GM23338 (cell line): Measurements from ENCODE around the gene ZNF587. TPM values are rescaled to one million over a fixed set of nuclear protein-coding genes. Genes with fewer than 3 reads are reported as not detected.
"Not testable (repeated sequence)": the region's sequence is repeated elsewhere in the genome, so short reads cannot be mapped to it uniquely, and the experiment has no call there.

Experiments used
- ATAC-seq: fragments of 200-7000 bp; cut with Tn5 transposase; 3 replicates; pipeline ENCODE4 v1.9.1; 2020
- DNase-seq: peaks from one replicate; pipeline ENCODE4 v3.0.0-alpha.2; 2015; ENCODE audit warnings: low spot score
- H2AFZ ChIP-seq: fragments of 200-600 bp; sonication (generic); 2 replicates; pipeline ENCODE4 v1.8.0; 2016; ENCODE audit warnings: antibody characterized with exemption, mild to moderate bottlenecking, moderate library complexity
- H3F3A ChIP-seq: fragments of 200-600 bp; sonication (generic); replicated peaks from 2 replicates; pipeline ENCODE4 v1.8.0; 2017; ENCODE audit warnings: antibody characterized with exemption, mixed run types, low read depth
- H3K27ac ChIP-seq: fragments of 200-600 bp; sonication (generic); 2 replicates; pipeline ENCODE4 v1.6.1; 2016; ENCODE audit warnings: low read depth
- H3K27me3 ChIP-seq: fragments of 200-600 bp; sonication (generic); 2 replicates; pipeline ENCODE4 v1.8.0; 2016; ENCODE audit warnings: mild to moderate bottlenecking, mixed run types, moderate library complexity; ENCODE audit not compliant: insufficient read depth
- H3K36me3 ChIP-seq: fragments of 200-600 bp; sonication (generic); 2 replicates; pipeline ENCODE4 v1.8.0; 2016; ENCODE audit warnings: mild to moderate bottlenecking; ENCODE audit not compliant: insufficient read depth
- H3K4me1 ChIP-seq: fragments of 200-600 bp; sonication (generic); 2 replicates; pipeline ENCODE4 v1.8.0; 2016; ENCODE audit warnings: mild to moderate bottlenecking, moderate library complexity; ENCODE audit not compliant: insufficient read depth
- H3K4me2 ChIP-seq: fragments of 200-600 bp; sonication (generic); 2 replicates; pipeline ENCODE4 v1.7.1; 2017; ENCODE audit warnings: mixed run types
- H3K4me3 ChIP-seq: fragments of 200-600 bp; sonication (generic); 2 replicates; pipeline ENCODE4 v1.6.1; 2016; ENCODE audit warnings: mixed run types
- H3K79me2 ChIP-seq: fragments of 200-600 bp; sonication (generic); replicated peaks from 2 replicates; pipeline ENCODE4 v1.8.0; 2017; ENCODE audit warnings: mild to moderate bottlenecking; ENCODE audit not compliant: insufficient read depth
- H3K9me2 ChIP-seq: fragments of 200-600 bp; sonication (generic); 2 replicates; pipeline ENCODE4 v1.8.0; 2017; ENCODE audit not compliant: insufficient read depth
- H4K20me1 ChIP-seq: fragments of 200-600 bp; sonication (generic); replicated peaks from 2 replicates; pipeline ENCODE4 v1.8.0; 2017; ENCODE audit warnings: mild to moderate bottlenecking; ENCODE audit not compliant: insufficient read depth
- H3K27ac Mint-ChIP-seq: 2 replicates; pipeline ENCODE4 v1.8.0; 2020; ENCODE audit warnings: inconsistent platforms, mild to moderate bottlenecking, moderate library complexity, mixed read lengths
- H3K27me3 Mint-ChIP-seq: 3 replicates; pipeline ENCODE4 v1.8.0; 2022; ENCODE audit warnings: low read depth, mild to moderate bottlenecking, moderate library complexity, mixed read lengths, inconsistent platforms; ENCODE audit not compliant: insufficient read depth, poor library complexity
- H3K36me3 Mint-ChIP-seq: 3 replicates; pipeline ENCODE4 v1.8.0; 2021; ENCODE audit warnings: low read depth, mild to moderate bottlenecking, inconsistent platforms, moderate library complexity, mixed read lengths
- H3K4me1 Mint-ChIP-seq: 3 replicates; pipeline ENCODE4 v1.8.0; 2020; ENCODE audit warnings: mild to moderate bottlenecking, inconsistent platforms, mixed read lengths
- H3K4me3 Mint-ChIP-seq: 3 replicates; pipeline ENCODE4 v1.8.0; 2021; ENCODE audit warnings: moderate library complexity, mild to moderate bottlenecking, inconsistent platforms, mixed read lengths
- H3K9me3 Mint-ChIP-seq: 3 replicates; pipeline ENCODE4 v1.8.0; 2020; ENCODE audit warnings: moderate library complexity, mild to moderate bottlenecking, inconsistent platforms, mixed read lengths
- EZH2 ChIP-seq: fragments of 200-600 bp; sonication (generic); IDR thresholded peaks from one replicate; pipeline ENCODE4 v1.8.0; 2017; ENCODE audit warnings: antibody characterized with exemption, mild to moderate bottlenecking, low read depth; ENCODE audit not compliant: unreplicated experiment
- EZH2phosphoT487 ChIP-seq: fragments of 200-600 bp; sonication (generic); IDR thresholded peaks from one replicate; pipeline ENCODE4 v1.8.1; 2018; ENCODE audit warnings: antibody characterized with exemption; ENCODE audit not compliant: unreplicated experiment
- REST ChIP-seq: IDR thresholded peaks from one replicate; pipeline ENCODE4 v1.6.1; 2018; ENCODE audit warnings: antibody characterized with exemption; ENCODE audit not compliant: unreplicated experiment
- STAT1 ChIP-seq: IDR thresholded peaks from one replicate; pipeline ENCODE4 v1.6.1; 2016; ENCODE audit warnings: antibody characterized with exemption; ENCODE audit not compliant: unreplicated experiment
- polyA plus RNA-seq: library from polyadenylated mRNA; unstranded; fragments of >200 nt; fragmentation: Nextera tagmentation; extraction: Ambion mirVana; gene quantifications from 2 replicates; pipeline ENCODE4 v1.2.1, GENCODE V29; 2016
- total RNA-seq: library from RNA; depleted of rRNA; stranded (reverse); fragments of >200 nt; shearing (Covaris generic); gene quantifications from 2 replicates; pipeline ENCODE4 v1.2.3, GENCODE V29; 2014

The ZNF587 gene
- total and polyA plus RNA-seq, 2 experiments from 2014 or later, result 12.8 to 31.8 TPM

DNA sequence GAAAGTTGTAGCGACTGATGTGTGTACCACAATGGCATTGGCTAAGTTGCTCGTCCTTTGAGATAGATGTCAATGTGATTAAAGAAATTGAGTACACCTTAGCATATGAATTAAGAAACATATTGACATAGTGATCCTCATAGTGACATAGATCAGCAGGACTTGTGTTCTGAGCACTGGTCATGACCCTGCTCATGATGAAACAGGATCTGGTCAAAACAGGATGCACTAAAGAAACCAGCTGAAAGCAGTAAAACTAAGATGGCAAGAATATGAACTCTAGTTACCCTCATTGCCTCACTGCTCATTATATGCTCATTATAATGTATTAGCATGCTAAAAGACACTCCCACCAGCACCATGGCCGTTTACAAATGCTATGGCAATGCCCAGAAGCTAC lies 2.5 kb upstream of the ZNF587 start:
- DNase-seq, H3K4me3 ChIP-seq, ATAC-seq, H3K4me2 ChIP-seq, H3K4me3 Mint-ChIP-seq, H3K4me1 ChIP-seq, H3K27me3 Mint-ChIP-seq, H3K9me2 ChIP-seq, H2AFZ ChIP-seq, H3K27ac Mint-ChIP-seq, H3K9me3 Mint-ChIP-seq, H3K27me3 ChIP-seq: not testable (repeated sequence)
- peaks cover 57% of the 10 kb centered on the region for H3F3A ChIP-seq
- Mint-ChIP-seq H3K4me1 (peaks cover 16% of the 10 kb centered on the region), H3K36me3 (peaks cover 51% of the 10 kb centered on the region)
- peaks cover 14% of the 10 kb centered on the region for H3K36me3 ChIP-seq
- peaks cover 59% of the 10 kb centered on the region for H4K20me1 ChIP-seq
- peak overlapping the region; percentile 21; the same call in 1 of the 2 replicates for H3K27ac ChIP-seq
- peaks cover 77% of the 10 kb centered on the region for H3K79me2 ChIP-seq

DNA sequence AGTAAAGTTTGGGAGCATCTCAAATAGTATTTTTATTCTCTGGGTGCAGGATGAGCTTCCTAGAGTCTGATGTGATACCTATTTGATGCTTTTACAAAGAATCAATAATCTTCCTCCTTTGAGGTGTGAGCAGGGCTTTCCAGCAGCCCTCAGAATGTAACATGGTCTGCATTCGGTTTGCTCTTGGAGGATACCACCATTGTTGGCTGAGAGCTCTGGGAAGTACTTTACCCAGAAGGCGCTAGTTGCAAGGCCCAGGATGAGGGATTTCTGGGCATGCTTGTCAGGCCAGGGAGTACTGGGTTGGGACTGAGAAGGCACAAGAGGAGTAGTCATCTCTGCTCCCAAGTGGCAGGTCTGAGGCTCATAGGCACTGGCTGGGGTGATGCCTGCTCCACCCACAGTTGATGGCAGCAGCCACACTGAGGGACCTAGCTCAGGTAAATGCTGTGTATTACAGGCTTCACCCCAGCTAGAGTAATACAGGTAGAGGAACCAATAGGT lies 445 bp upstream of the ZNF587 start:
- ATAC-seq, result peak; percentile 52
- DNase-seq, result peak; percentile 40

GRCh38 chr19:57850553-57851017 lies 926 bp downstream of the ZNF587 start:
- Histone ChIP-seq H3K9me2 (no peaks in the 10 kb centered on the region), H2AFZ (no peak overlapping the region), H3K79me2 (peaks cover 71% of the 10 kb centered on the region), H4K20me1 (peaks cover 55% of the 10 kb centered on the region), H3F3A (peaks cover 48% of the 10 kb centered on the region), H3K4me3 (peak overlapping the region; percentile 73), H3K27me3 (no peaks in the 10 kb centered on the region), H3K4me1 (peaks cover 7% of the 10 kb centered on the region; the same call in 1 of the 2 replicates), H3K4me2 (peak overlapping the region; percentile 81), H3K27ac (peak overlapping the region; percentile 85), H3K36me3 (peaks cover 14% of the 10 kb centered on the region; the same call in 1 of the 2 replicates)
- H3K4me3 Mint-ChIP-seq, result peak overlapping the region; percentile 96
- TF ChIP-seq EZH2phosphoT487, result no peak
- TF ChIP-seq STAT1, result no peak
- no peak for TF ChIP-seq REST
- TF ChIP-seq EZH2, result no peak
- H3K4me1 Mint-ChIP-seq, result peaks cover 16% of the 10 kb centered on the region
- ATAC-seq (peak; percentile 24), DNase-seq (peak; percentile 86)
- no peaks in the 10 kb centered on the region; the same call in 1 of the 3 replicates for H3K9me3 Mint-ChIP-seq
- peaks cover 50% of the 10 kb centered on the region for H3K36me3 Mint-ChIP-seq
- peak overlapping the region; percentile 99 for H3K27ac Mint-ChIP-seq
- H3K27me3 Mint-ChIP-seq, result peaks cover 6% of the 10 kb centered on the region

More for the DNA sequence above, 445 bp upstream of the ZNF587 start:
- not testable (repeated sequence) for H3K9me3 Mint-ChIP-seq, H3K27me3 Mint-ChIP-seq, H3K36me3 ChIP-seq, H2AFZ ChIP-seq, H3K27me3 ChIP-seq, H3K9me2 ChIP-seq, H3K4me1 ChIP-seq, H3K4me2 ChIP-seq
- peaks cover 75% of the 10 kb centered on the region for H3K79me2 ChIP-seq
- peak overlapping the region; percentile 73 for H3K4me3 ChIP-seq
- Mint-ChIP-seq H3K4me3 (peak overlapping the region; percentile 96), H3K4me1 (peaks cover 16% of the 10 kb centered on the region), H3K27ac (peak overlapping the region; percentile 99), H3K36me3 (peaks cover 51% of the 10 kb centered on the region)
- H3K27ac ChIP-seq, result peak overlapping the region; percentile 82
- H4K20me1 ChIP-seq, result peaks cover 60% of the 10 kb centered on the region
- H3F3A ChIP-seq, result peaks cover 54% of the 10 kb centered on the region
